ENCODE data around the gene CD300E. TPM values are rescaled to one million over a fixed set of nuclear protein-coding genes. Genes with fewer than 3 reads are reported as not detected.

The CD300E gene
- total RNA-seq, 6 donors from 2014 or later = 3.6 to 15.6 (median 6.7) TPM

- H3K27me3 ChIP-seq = no peaks in the 10 kb centered on the region
- H3K4me1 ChIP-seq = peaks cover 0 to 7% (median 3%) of the 10 kb centered on the region in 4 donors
- 65 to 67% methylated on average over 6 of the region's 6 CpGs for WGBS, 2 donors
- DNase-seq = no peak
- H3K4me3 ChIP-seq = no peak overlapping the region
- TF ChIP-seq EP300 (IDR thresholded peaks at IDR 0.05) = no peak
- no peak for TF ChIP-seq CTCF (IDR thresholded peaks at IDR 0.05)
- no peak for TF ChIP-seq POLR2A (IDR thresholded peaks at IDR 0.05)
- TF ChIP-seq POLR2AphosphoS5 (IDR thresholded peaks at IDR 0.05) = no peak
- ATAC-seq (ENCODE audit: low FRiP score in 2 of 2) = no peak
- no peaks in the 10 kb centered on the region for H3K36me3 ChIP-seq
- H3K27ac ChIP-seq = no peak overlapping the region
- no peaks in the 10 kb centered on the region for H3K9me3 ChIP-seq
These were observed 28.3 kb downstream of the CD300E start for GRCh38 chr17:74595037-74595750.

- Histone ChIP-seq H3K9me3 (no peaks in the 10 kb centered on the region), H3K36me3 (no peaks in the 10 kb centered on the region), H3K27ac (no peak within 1 kb of the TSS), H3K4me3 (no peak within 1 kb of the TSS), H3K27me3 (no peaks in the 10 kb centered on the region), H3K4me1 (peaks cover 0 to 7% (median 0%) of the 10 kb centered on the region in 4 donors)
- ATAC-seq (ENCODE audit: low FRiP score in 2 of 2) (peak; percentile 24 to 34), DNase-seq (no peak)
- 67 to 71% methylated on average over 14 of the region's 14 CpGs for WGBS, 2 donors
- TF ChIP-seq CTCF (IDR thresholded peaks at IDR 0.05) (no peak), POLR2AphosphoS5 (IDR thresholded peaks at IDR 0.05) (no peak), EP300 (IDR thresholded peaks at IDR 0.05) (no peak), POLR2A (IDR thresholded peaks at IDR 0.05) (no peak)
These were observed 31.2 kb downstream of the CD300E start, which contains the start of gene CD300LD for GRCh38 chr17:74592087-74592990. CD300LD (minus strand) TSS chr17:74592283; CDS start chr17:74592202, 81 bp downstream.

- no peak overlapping the region for H3K4me3 ChIP-seq
These were observed 32.0 kb downstream of the CD300E start for GRCh38 chr17:74591503-74591902.

GRCh38 chr17:74585711-74586110, 37.8 kb downstream of the CD300E start:
- Histone ChIP-seq H3K9me3 (no peaks in the 10 kb centered on the region), H3K27me3 (no peaks in the 10 kb centered on the region), H3K4me1 (no peaks in the 10 kb centered on the region), H3K27ac (no peak overlapping the region), H3K36me3 (no peaks in the 10 kb centered on the region), H3K4me3 (no peak overlapping the region)
- DNase-seq (no peak), ATAC-seq (ENCODE audit: low FRiP score in 2 of 2) (no peak)
- 70 to 83% methylated on average over 5 of the region's 5 CpGs for WGBS, 2 donors
- TF ChIP-seq CTCF (IDR thresholded peaks at IDR 0.05) (no peak), POLR2A (IDR thresholded peaks at IDR 0.05) (no peak), POLR2AphosphoS5 (IDR thresholded peaks at IDR 0.05) (no peak), EP300 (IDR thresholded peaks at IDR 0.05) (no peak)

More at GRCh38 chr17:74591503-74591902, 32.0 kb downstream of the CD300E start:
- no peaks in the 10 kb centered on the region for H3K36me3 ChIP-seq
- DNase-seq = no peak
- TF ChIP-seq EP300 (IDR thresholded peaks at IDR 0.05) (no peak), POLR2A (IDR thresholded peaks at IDR 0.05) (no peak), POLR2AphosphoS5 (IDR thresholded peaks at IDR 0.05) (no peak), CTCF (IDR thresholded peaks at IDR 0.05) (no peak)
- no peak for ATAC-seq (ENCODE audit: low FRiP score in 2 of 2)
- WGBS, 2 donors = 72 to 85% methylated on average over 1 of the region's 1 CpG
- no peaks in the 10 kb centered on the region for H3K9me3 ChIP-seq
- no peak overlapping the region for H3K27ac ChIP-seq
- peaks cover 0 to 7% (median 0%) of the 10 kb centered on the region in 4 donors for H3K4me1 ChIP-seq
- H3K27me3 ChIP-seq = no peaks in the 10 kb centered on the region

Data from upper lobe of left lung (tissue), 6 donors.